Measurements from ENCODE around the gene SRP19. TPM values are rescaled to one million over a fixed set of nuclear protein-coding genes. Genes with fewer than 3 reads are reported as not detected.

SRP19 gene
- polyA plus RNA-seq, 2 of the 4 experiments (the other 2 are of a cell fraction): 93.5 to 144 TPM

GRCh38 chr5:112823656-112824055 lies 37.4 kb upstream of the SRP19 start:
- H3K4me3 ChIP-seq: no peak overlapping the region
- no peak overlapping the region for H3K27ac ChIP-seq
- FAIRE-seq (no peak), ATAC-seq (no peak), DNase-seq (ENCODE audit: low read depth in 1 of 2, low spot score in 1 of 2) (no peak)
- ChIA-PET CTCF (interaction anchor here (0.9 kb wide), 1 partner anchor 25 kb away, joined by 3 read pairs; no protein-coding TSS in a partner anchor), POLR2A (no interaction called here)
- H3K4me2 ChIP-seq: no peak overlapping the region
- H3K4me1 ChIP-seq: no peaks in the 10 kb centered on the region
- 93% methylated on average over 2 of the region's 2 CpGs for WGBS (ENCODE audit: missing lambda C conversion rate)
- no peaks in the 10 kb centered on the region for H3K9me3 ChIP-seq
- no peak for TF ChIP-seq TFCP2L1 (CRISPR knock-in tag; IDR thresholded peaks at IDR 0.05)
- no peak for TF ChIP-seq REST (IDR thresholded peaks at IDR 0.05)
- TF ChIP-seq POLR2A (IDR thresholded peaks at IDR 0.05; ENCODE audit: low read length): no peak
- TF ChIP-seq MAZ (IDR thresholded peaks at IDR 0.05; ENCODE audit: borderline replicate concordance, low read depth, low read length): no peak
- TF ChIP-seq MAFK (IDR thresholded peaks at IDR 0.05; ENCODE audit: partially characterized antibody): no peak
- TF ChIP-seq RNF2 (IDR thresholded peaks at IDR 0.05; ENCODE audit: borderline replicate concordance, low read depth): no peak
- TF ChIP-seq HES2 (IDR thresholded peaks at IDR 0.05): no peak
- no peak for TF ChIP-seq EP300 (IDR thresholded peaks at IDR 0.05)
- TF ChIP-seq SREBF2 (IDR thresholded peaks at IDR 0.05): no peak
- no peak for TF ChIP-seq CHD4 (IDR thresholded peaks at IDR 0.05; ENCODE audit: borderline replicate concordance)
- TF ChIP-seq EHF (CRISPR knock-in tag; IDR thresholded peaks at IDR 0.05): no peak
- TF ChIP-seq HEYL (CRISPR knock-in tag; IDR thresholded peaks at IDR 0.05): no peak
- TF ChIP-seq NFE2L2 (conservative IDR thresholded peaks at IDR 0.05; ENCODE audit: low read length): no peak
- TF ChIP-seq ZC3H11A (IDR thresholded peaks at IDR 0.05): no peak
- no peak for TF ChIP-seq RARB (CRISPR knock-in tag; IDR thresholded peaks at IDR 0.05)
- TF ChIP-seq TP53 (CRISPR knock-in tag; IDR thresholded peaks at IDR 0.05): no peak

DNA sequence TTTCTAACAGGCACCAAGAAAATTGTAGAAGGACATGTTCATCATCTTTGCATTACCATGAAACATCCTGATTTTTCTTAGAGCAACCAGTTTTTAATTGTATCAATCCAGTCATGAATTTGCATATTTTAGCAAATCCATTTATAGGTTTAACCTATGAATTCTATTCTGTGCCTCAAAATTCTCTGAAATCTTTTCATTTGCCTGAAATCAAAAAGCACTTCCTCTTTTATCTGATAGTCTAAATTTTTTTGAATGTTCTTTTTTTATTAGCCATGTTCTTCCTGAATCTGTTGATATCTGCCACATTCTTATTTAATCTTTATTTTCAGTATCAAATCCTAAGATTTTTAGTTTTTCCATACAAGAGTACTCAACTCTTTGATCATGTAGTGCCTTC lies 36.9 kb upstream of the SRP19 start:
- Histone ChIP-seq H3K9me3 (no peaks in the 10 kb centered on the region), H3K4me3 (no peak overlapping the region), H3K27ac (no peak overlapping the region), H3K4me2 (no peak overlapping the region), H3K4me1 (no peaks in the 10 kb centered on the region)
- POLR2A ChIA-PET: no interaction called here
- DNase-seq (ENCODE audit: low read depth in 1 of 2, low spot score in 1 of 2) (no peak), ATAC-seq (no peak), FAIRE-seq (no peak)
- no peak for TF ChIP-seq PHF8 (IDR thresholded peaks at IDR 0.05; ENCODE audit: borderline replicate concordance, low read depth)
- TF ChIP-seq, protein P1, sequence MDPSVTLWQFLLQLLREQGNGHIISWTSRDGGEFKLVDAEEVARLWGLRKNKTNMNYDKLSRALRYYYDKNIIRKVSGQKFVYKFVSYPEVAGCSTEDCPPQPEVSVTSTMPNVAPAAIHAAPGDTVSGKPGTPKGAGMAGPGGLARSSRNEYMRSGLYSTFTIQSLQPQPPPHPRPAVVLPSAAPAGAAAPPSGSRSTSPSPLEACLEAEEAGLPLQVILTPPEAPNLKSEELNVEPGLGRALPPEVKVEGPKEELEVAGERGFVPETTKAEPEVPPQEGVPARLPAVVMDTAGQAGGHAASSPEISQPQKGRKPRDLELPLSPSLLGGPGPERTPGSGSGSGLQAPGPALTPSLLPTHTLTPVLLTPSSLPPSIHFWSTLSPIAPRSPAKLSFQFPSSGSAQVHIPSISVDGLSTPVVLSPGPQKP (IDR thresholded peaks at IDR 0.05; ENCODE audit: low read depth, low read length): no peak
- no peak for TF ChIP-seq MYC (IDR thresholded peaks at IDR 0.05; ENCODE audit: borderline replicate concordance, low read length)
- TF ChIP-seq JUNB (IDR thresholded peaks at IDR 0.05): no peak
- no peak for TF ChIP-seq MAX (IDR thresholded peaks at IDR 0.05)
- no peak for TF ChIP-seq CHD4 (IDR thresholded peaks at IDR 0.05; ENCODE audit: borderline replicate concordance)
- no peak for TF ChIP-seq HOXA7 (CRISPR knock-in tag; IDR thresholded peaks at IDR 0.05)
- TF ChIP-seq, protein P2, sequence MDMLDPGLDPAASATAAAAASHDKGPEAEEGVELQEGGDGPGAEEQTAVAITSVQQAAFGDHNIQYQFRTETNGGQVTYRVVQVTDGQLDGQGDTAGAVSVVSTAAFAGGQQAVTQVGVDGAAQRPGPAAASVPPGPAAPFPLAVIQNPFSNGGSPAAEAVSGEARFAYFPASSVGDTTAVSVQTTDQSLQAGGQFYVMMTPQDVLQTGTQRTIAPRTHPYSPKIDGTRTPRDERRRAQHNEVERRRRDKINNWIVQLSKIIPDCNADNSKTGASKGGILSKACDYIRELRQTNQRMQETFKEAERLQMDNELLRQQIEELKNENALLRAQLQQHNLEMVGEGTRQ (IDR thresholded peaks at IDR 0.05): no peak
- TF ChIP-seq, protein P3, sequence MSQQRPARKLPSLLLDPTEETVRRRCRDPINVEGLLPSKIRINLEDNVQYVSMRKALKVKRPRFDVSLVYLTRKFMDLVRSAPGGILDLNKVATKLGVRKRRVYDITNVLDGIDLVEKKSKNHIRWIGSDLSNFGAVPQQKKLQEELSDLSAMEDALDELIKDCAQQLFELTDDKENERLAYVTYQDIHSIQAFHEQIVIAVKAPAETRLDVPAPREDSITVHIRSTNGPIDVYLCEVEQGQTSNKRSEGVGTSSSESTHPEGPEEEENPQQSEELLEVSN (IDR thresholded peaks at IDR 0.05; ENCODE audit: borderline replicate concordance, low read depth): no peak
- TF ChIP-seq GATA3 (IDR thresholded peaks at IDR 0.05; ENCODE audit: borderline replicate concordance): no peak
- TF ChIP-seq MAFK (IDR thresholded peaks at IDR 0.05; ENCODE audit: partially characterized antibody): no peak
- TF ChIP-seq RAD21 (conservative IDR thresholded peaks at IDR 0.05 in 1 of 2, IDR thresholded peaks at IDR 0.05 in 1 of 2): no peak
- TF ChIP-seq, protein P4, sequence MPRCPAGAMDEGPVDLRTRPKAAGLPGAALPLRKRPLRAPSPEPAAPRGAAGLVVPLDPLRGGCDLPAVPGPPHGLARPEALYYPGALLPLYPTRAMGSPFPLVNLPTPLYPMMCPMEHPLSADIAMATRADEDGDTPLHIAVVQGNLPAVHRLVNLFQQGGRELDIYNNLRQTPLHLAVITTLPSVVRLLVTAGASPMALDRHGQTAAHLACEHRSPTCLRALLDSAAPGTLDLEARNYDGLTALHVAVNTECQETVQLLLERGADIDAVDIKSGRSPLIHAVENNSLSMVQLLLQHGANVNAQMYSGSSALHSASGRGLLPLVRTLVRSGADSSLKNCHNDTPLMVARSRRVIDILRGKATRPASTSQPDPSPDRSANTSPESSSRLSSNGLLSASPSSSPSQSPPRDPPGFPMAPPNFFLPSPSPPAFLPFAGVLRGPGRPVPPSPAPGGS (IDR thresholded peaks at IDR 0.05): no peak
- CTCF ChIA-PET: no interaction called here
